ENCODE measurements around the gene EMC6.
A peak's percentile ranks its signal among the peaks of the same experiment; 100 is the strongest.

Gene EMC6

DNA sequence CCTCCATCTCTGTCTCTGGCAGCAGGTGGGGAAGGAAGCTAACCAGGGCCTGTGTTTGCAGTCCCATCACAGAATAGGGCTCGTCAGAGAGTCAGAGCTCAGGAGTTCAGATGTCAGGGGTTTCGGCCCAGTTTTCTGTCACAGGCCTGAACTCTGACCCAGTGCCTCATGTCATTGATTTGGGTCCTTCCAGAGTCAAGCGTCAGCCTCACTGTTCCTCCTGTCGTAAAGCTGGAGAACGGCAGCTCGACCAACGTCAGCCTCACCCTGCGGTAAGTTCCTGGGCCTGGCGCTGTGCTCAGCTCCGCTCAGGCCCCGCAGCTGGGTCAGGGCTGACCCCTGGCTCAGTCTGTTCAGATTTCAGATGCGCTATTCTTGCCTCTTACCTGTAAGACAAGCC is 21.4 kb upstream of the EMC6 start:
- Histone ChIP-seq H3K9me2 (replicated peaks; ENCODE audit: control insufficient read depth, low read length) (no peaks in the 10 kb centered on the region), H3K36me3 (ENCODE audit: control insufficient read depth, low read length) (no peaks in the 10 kb centered on the region), H4K20me1 (ENCODE audit: control insufficient read depth, insufficient read depth, low read depth, low read length) (no peaks in the 10 kb centered on the region), H3K4me2 (ENCODE audit: low read length) (no peak overlapping the region), H3K4me1 (ENCODE audit: control insufficient read depth, low read length) (peaks cover 22% of the 10 kb centered on the region), H3K27ac (ENCODE audit: low read depth, low read length) (no peak overlapping the region), H3K27me3 (ENCODE audit: control insufficient read depth, low read length) (no peaks in the 10 kb centered on the region), H3K9me3 (ENCODE audit: control insufficient read depth, insufficient read depth, low read length) (no peaks in the 10 kb centered on the region), H3K4me3 (ENCODE audit: low read length) (no peak overlapping the region), H3F3A (ENCODE audit: control insufficient read depth, insufficient read depth) (peaks cover 3% of the 10 kb centered on the region; the same call in 1 of the 2 replicates), H3K79me2 (ENCODE audit: control insufficient read depth, low read length) (no peaks in the 10 kb centered on the region)
- TF ChIP-seq CTCF (IDR thresholded peaks at IDR 0.05; ENCODE audit: low read depth, low read length, poor library complexity, severe bottlenecking): no peak
- TF ChIP-seq EZH2phosphoT487 (IDR thresholded peaks at IDR 0.05; ENCODE audit: borderline replicate concordance, low read length): no peak

- H3K79me2 ChIP-seq (ENCODE audit: control insufficient read depth, low read length): no peaks in the 10 kb centered on the region
- H3K36me3 ChIP-seq (ENCODE audit: control insufficient read depth, low read length): no peaks in the 10 kb centered on the region
- TF ChIP-seq EZH2phosphoT487 (IDR thresholded peaks at IDR 0.05; ENCODE audit: borderline replicate concordance, low read length) (no peak), CTCF (IDR thresholded peaks at IDR 0.05; ENCODE audit: low read depth, low read length, poor library complexity, severe bottlenecking) (peak; percentile 71)
- H3K9me3 ChIP-seq (ENCODE audit: control insufficient read depth, insufficient read depth, low read length): no peaks in the 10 kb centered on the region
- no peak overlapping the region for H3K4me2 ChIP-seq (ENCODE audit: low read length)
- peaks cover 3% of the 10 kb centered on the region; the same call in 1 of the 2 replicates for H3F3A ChIP-seq (ENCODE audit: control insufficient read depth, insufficient read depth)
- no peak overlapping the region for H3K27ac ChIP-seq (ENCODE audit: low read depth, low read length)
- peaks cover 22% of the 10 kb centered on the region for H3K4me1 ChIP-seq (ENCODE audit: control insufficient read depth, low read length)
- no peaks in the 10 kb centered on the region for H3K27me3 ChIP-seq (ENCODE audit: control insufficient read depth, low read length)
- no peaks in the 10 kb centered on the region for H4K20me1 ChIP-seq (ENCODE audit: control insufficient read depth, insufficient read depth, low read depth, low read length)
- H3K9me2 ChIP-seq (replicated peaks; ENCODE audit: control insufficient read depth, low read length): no peaks in the 10 kb centered on the region
- H3K4me3 ChIP-seq (ENCODE audit: low read length): no peak overlapping the region
Observed at GRCh38 chr17:3647769-3648555, 20.6 kb upstream of the EMC6 start.

GRCh38 chr17:3655766-3656165 is 12.8 kb upstream of the EMC6 start:
- no peaks in the 10 kb centered on the region for H3K4me1 ChIP-seq (ENCODE audit: control insufficient read depth, low read length)
- no peaks in the 10 kb centered on the region for H3K9me2 ChIP-seq (replicated peaks; ENCODE audit: control insufficient read depth, low read length)

GRCh38 chr17:3656353-3656752 is 12.3 kb upstream of the EMC6 start:
- no peaks in the 10 kb centered on the region for H3K36me3 ChIP-seq (ENCODE audit: control insufficient read depth, low read length)
- TF ChIP-seq CTCF (IDR thresholded peaks at IDR 0.05; ENCODE audit: low read depth, low read length, poor library complexity, severe bottlenecking) (no peak), EZH2phosphoT487 (IDR thresholded peaks at IDR 0.05; ENCODE audit: borderline replicate concordance, low read length) (no peak)
- no peaks in the 10 kb centered on the region for H3K9me3 ChIP-seq (ENCODE audit: control insufficient read depth, insufficient read depth, low read length)
- no peak overlapping the region for H3K27ac ChIP-seq (ENCODE audit: low read depth, low read length)
- H3F3A ChIP-seq (ENCODE audit: control insufficient read depth, insufficient read depth): no peaks in the 10 kb centered on the region
- no peaks in the 10 kb centered on the region for H3K9me2 ChIP-seq (replicated peaks; ENCODE audit: control insufficient read depth, low read length)
- no peak overlapping the region for H3K4me3 ChIP-seq (ENCODE audit: low read length)
- H3K79me2 ChIP-seq (ENCODE audit: control insufficient read depth, low read length): no peaks in the 10 kb centered on the region
- H3K4me1 ChIP-seq (ENCODE audit: control insufficient read depth, low read length): no peaks in the 10 kb centered on the region
- no peaks in the 10 kb centered on the region for H3K27me3 ChIP-seq (ENCODE audit: control insufficient read depth, low read length)
- H3K4me2 ChIP-seq (ENCODE audit: low read length): no peak overlapping the region
- H4K20me1 ChIP-seq (ENCODE audit: control insufficient read depth, insufficient read depth, low read depth, low read length): no peaks in the 10 kb centered on the region

More at GRCh38 chr17:3655766-3656165, 12.8 kb upstream of the EMC6 start:
- no peaks in the 10 kb centered on the region for H3F3A ChIP-seq (ENCODE audit: control insufficient read depth, insufficient read depth)
- no peaks in the 10 kb centered on the region for H3K36me3 ChIP-seq (ENCODE audit: control insufficient read depth, low read length)
- H3K4me2 ChIP-seq (ENCODE audit: low read length): no peak overlapping the region
- H3K27ac ChIP-seq (ENCODE audit: low read depth, low read length): no peak overlapping the region
- no peaks in the 10 kb centered on the region for H3K79me2 ChIP-seq (ENCODE audit: control insufficient read depth, low read length)
- H4K20me1 ChIP-seq (ENCODE audit: control insufficient read depth, insufficient read depth, low read depth, low read length): no peaks in the 10 kb centered on the region
- no peaks in the 10 kb centered on the region for H3K27me3 ChIP-seq (ENCODE audit: control insufficient read depth, low read length)
- no peaks in the 10 kb centered on the region for H3K9me3 ChIP-seq (ENCODE audit: control insufficient read depth, insufficient read depth, low read length)
- TF ChIP-seq EZH2phosphoT487 (IDR thresholded peaks at IDR 0.05; ENCODE audit: borderline replicate concordance, low read length): no peak
- H3K4me3 ChIP-seq (ENCODE audit: low read length): no peak overlapping the region

Measured in DOHH2 (cell line).